Kidney glomerular epithelial cell (primary cell): ENCODE results near the gene SPSB1.

Experiments used
- DNase-seq: peaks from one replicate; lab custom pipeline; 2025; lab: John Stamatoyannopoulos, UW

The SPSB1 gene

DNA sequence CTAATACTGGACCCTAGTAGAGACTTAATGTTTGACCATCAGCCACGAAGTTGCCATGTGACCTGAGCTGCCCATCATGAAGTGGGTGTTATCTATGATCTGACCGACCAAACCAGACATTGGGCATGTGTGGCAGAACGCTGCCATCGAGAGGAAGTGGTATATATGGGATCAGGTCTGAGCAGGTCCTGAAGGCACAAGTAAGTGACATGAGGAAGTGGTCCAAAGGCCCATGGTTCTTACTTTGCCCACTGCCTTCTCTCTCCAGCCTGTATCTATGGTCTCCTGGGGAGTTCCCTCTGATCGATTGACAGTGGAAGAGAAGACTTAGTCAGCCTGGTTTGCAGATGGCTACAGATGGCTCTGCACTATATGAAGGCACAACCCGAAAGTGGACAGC, 7.9 kb downstream of the SPSB1 start:
- DNase-seq: no peak

DNA sequence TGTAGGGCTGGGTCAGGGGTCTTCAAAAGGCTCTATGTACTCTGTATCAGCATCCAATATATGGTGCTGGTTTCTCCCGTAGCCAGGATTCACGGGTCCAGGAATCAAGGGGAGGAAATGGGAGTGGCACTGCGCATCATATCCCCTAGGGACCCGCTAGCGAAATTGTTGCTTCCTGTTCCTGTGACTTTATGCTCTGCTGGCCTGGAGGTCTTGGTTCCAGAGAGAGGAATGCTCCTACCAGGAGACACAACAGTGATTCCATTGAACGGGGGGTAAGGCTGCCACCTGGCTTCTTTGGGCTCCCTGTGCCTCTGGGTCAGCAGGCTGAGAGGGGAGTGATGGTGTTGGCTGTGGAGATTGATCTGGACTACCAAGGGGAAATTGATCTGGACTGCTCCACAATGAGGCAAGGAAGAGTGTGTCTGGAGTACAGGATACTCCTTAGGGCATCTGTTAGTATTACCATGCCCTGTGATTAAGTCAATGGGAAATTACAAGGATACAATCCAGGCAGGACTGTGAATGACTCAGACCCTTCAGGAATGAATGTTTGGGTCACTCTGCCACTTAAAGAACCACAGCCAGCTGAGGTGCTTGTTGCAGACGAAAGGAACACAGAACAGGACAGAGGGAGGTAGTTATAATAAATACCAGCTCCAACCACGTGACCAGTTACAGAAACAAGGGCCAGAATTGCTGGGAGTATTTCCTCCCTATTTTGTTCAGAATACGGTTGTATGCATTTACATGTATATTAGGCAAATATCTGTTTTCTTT, 10.2 kb downstream of the SPSB1 start:
- peak; percentile 82 for DNase-seq

DNA sequence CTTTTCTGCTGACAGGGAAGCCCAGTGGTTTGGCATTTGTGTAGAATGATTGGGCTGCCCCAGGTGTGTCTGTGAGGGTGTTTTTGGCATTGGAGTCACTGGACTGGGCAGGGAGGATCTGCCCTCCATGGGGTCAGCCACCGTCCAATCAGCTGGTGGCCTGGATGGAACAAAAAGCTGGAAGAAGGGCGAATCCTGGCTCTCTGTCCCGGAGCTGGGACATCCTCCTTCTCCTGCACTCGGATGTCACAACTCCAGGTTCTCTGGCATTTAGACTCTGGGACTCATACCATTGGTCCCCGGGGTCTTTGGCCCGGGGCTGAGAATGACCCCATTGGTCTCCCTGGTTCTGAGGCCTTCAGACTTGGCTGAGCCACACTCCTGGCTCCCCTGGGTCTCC, 11.2 kb downstream of the SPSB1 start:
- no peak for DNase-seq

DNA sequence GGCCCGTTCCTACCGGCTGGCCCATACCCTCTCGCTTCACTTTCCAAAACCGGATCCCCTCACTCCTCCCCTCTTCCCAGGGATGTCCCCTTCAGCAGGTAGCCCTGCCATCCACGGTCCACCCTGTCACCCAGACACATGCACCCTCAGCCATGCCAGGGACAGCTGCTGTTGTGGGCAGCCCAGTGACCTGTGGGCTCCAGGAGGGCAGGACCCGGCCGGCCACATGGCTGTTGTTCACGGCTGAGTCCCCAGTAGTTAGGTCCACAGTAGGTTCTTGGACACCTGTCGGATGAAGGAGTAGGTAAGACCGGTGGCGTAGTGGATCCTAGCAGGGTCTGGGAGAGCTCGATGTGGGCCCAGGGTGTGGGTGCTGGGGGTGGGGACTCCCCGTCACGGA, 12.5 kb downstream of the SPSB1 start:
- DNase-seq: no peak

DNA sequence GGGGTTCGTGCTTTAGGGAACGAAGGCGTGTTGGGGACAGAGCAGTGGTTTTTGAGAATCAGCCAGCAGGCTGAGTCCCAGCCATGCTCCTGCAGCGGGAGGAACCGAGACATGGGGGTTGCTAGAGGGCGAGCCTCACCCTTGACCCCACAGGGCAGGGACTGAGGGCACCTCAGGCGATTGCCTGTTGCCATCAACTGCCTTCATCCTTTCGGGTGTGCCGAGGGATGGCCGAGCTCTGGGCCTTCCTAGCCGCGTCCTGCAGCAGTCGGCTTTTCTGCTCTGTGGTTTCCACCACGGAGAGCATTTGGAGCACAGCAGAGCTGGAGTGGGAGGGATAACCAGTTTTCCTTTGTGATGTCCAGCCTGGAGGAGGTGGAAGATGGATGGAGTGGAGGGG, 13.3 kb downstream of the SPSB1 start:
- DNase-seq: no peak

DNA sequence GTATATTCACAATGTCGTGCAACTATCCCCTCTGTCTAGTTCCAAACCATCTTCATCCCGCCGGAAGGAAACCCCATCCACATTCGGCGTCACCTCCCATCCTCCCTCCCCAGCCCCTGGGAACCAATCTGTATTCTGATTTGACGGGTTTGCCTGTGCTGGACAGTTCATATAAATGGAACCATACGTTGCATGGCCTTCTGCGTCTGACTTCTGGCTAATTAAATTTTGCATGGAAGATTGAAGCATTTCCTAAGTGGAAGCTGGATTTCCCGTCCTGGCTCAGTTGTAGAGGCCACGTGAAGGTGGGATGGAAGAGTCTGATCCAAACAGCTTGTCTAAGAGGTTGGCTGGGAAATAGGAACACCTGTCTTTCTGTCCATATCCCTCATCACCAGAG, 14.6 kb downstream of the SPSB1 start:
- DNase-seq: no peak

DNA sequence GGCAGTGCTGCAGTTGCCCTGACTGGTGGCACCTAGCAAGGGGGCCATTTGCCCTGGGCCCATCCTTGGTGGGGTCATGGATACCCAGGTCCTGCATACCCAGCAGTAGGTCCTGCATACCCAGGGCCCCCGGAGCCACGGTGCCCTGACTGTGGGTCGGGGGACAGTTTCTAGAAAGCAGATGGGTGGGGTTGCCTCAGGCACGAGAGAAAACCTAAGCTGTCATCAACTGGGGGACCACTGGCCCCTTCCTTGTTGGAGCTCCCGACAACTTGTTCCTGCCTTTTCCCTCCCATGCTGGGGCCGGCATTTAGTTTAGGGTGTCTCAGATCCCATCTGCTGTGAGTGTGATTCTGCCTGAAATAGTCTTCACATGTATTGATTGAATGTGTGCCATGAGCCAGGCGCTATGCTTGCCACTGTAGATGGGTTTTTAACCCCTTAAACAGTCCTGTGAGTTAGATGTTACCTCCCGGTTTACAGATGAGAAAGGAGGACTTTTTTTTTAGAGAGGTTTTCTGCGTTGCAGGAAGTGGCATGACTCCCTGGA, 15.6 kb downstream of the SPSB1 start:
- no peak for DNase-seq

DNA sequence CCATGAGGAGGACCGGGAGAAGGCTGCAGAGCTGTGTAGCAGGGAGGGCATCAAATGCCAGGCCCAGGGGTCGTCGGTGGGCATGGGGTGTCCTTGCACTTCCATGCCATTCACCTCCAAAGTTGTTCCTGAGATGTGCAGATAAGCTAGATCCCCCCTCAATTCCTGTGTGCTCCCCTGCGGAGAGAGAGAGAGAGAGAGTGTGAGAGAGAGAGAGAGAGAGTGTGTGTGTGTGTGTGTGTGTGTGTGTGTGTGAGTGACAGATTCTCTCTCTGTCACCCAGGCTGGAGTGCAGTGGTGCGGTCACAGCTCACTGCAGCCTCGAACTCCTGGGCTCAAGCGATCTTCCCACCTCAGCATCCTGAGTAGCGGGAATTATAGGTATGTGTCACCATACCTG, 16.4 kb downstream of the SPSB1 start:
- DNase-seq: no peak

DNA sequence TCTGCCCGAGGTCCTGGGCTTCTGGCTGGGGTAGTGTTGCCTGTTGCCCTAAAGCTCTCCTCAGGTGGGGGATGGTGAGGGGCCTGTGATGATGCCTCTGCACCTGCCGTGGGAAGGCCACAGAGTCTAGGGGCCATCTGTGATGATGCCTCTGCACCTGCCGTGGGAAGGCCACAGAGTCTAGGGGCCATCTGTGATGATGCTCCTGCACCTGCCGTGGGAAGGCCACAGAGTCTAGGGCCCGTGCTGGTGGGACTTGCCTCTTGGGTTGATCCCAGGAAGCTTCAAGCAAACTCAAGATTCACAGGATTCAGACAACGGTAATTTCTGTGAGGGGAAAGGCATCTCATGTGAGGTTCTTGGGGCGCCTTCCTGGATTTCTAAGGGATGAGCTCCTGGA, 17.3 kb downstream of the SPSB1 start:
- DNase-seq: no peak

DNA sequence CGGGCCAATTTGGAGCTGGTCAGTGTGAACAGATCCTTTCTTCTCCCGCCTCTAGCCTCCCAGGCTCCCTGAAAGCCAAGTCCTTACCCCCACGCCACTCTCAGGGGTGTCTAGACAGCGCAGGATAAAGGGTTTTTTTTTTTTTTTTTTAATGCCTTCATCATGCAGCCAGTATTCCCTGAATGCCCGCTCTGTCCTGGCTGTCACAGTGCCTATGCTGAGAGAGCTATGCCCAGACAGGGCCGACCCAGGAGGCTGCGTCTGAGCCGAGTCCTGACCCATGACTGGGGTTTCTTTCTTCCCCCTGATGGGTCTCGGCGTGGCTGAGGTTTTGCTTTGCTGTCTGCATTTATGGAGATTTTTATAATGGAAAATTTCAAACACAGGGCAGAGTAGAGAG, 18.3 kb downstream of the SPSB1 start:
- DNase-seq: no peak

DNA sequence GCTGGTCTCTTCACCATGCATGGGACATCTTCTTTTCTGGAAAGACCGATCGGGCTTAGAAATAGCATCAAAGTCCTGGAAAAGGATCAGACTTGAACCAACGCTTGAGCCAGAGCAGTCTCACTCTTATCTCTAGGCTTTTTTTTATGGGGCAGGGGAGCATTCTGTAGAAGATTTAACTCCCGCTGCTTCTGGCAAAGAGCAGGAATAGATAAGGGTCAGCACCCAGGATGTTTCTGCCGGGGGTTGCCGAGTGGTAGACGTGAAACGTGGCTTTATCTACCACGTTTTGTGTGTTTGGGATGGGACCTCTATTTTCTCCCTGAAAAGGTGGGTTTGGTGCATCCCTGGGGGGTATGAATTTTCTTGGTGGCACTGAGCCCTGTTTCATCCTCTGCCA, 18.8 kb downstream of the SPSB1 start:
- no peak for DNase-seq

DNA sequence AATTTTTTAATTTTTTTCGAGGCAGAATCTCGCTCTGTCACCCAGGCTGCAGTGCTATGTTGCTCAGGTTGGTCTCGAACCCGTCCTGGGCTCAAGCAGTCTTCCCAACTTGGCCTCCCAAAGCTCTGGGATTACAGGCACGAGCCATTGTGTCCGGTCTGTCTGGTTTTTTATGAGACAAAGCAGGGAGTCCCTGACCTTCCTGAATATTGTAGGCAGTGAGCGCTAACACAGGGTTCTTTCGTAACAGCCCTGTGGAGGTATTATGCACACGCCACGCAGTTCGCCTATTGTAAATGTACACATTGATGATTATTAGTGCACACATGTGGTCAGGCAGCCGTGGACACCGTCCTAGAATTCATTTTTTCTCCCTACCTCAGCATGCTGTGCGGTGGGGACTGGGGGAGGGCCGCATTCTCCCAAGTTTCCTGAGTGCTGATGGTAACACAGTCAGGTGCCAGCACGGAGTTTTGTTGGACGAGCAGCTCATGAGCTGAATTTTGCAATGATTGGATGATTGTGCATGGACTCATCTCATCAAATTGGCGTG, 19.6 kb downstream of the SPSB1 start:
- DNase-seq: no peak

DNA sequence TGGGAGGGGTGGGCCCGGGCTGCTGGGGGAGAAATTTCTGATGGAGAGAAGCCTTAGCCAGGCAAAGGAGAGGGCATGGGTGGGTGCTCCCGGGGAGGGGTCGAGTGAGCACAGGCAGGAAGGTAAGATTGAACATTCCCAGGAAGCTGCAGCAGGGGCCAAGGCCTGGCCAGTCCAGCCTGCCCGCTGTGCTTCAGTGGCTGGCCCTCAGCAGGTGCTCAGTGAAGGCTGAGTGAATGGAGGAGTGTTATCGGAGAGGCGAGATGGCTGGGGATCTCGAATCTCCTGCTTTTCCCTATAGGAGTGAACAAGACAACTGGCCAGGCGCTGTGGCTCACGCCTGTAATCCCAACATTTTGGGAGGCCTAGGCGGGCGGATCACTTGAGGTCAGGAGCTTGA, 20.9 kb downstream of the SPSB1 start:
- no peak for DNase-seq

DNA sequence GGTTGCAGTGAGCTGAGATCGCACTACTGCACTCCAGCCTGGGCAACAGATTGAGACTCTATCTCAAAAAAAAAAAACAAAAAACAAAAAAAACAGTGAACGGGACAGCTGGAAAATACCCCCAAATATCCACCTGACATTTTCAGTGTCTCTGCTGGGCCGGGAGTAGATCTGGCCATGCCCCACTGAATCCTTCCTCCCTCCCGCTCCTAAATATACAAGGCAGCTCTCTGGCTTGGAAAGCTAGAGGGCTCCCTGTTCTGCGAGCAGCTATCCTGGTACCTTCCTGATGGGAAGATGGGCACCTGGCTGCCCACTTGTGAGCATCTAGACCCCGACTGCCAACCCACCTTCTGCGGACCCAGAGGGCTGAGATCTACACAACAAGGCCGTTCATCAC, 21.4 kb downstream of the SPSB1 start:
- peak; percentile 6 for DNase-seq

DNA sequence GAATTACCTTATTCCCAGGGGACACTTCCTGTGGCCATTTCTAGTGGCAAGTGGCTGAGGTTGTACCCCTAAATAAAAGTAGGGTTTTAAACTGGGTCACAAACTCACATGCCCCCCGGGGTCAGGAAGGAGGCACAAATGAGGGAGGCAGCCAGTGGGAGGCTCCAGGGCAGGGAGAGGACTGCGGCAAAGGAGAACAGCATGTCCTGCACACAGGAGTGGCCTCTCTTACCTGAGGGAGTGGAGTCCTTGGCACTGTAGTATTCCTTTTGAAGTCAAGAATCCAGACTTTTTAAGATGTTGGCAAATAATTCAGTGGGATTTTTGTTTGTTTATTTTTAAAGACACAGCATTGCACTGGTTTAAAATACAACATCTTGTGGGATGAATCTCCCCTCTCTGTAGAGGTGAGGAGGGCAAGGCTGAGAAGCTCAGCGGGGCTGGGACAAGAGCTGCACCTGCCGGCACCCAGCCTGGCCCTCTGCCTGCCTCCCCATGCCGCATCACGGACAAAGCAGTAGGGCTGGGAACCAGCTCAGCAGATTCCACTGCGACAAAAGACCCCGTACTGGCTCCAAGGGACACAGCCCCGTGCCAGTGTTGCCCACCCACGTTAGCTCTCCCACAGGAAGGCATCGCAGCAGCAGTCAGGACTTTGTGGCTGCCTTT, 22.2 kb downstream of the SPSB1 start:
- DNase-seq: no peak

DNA sequence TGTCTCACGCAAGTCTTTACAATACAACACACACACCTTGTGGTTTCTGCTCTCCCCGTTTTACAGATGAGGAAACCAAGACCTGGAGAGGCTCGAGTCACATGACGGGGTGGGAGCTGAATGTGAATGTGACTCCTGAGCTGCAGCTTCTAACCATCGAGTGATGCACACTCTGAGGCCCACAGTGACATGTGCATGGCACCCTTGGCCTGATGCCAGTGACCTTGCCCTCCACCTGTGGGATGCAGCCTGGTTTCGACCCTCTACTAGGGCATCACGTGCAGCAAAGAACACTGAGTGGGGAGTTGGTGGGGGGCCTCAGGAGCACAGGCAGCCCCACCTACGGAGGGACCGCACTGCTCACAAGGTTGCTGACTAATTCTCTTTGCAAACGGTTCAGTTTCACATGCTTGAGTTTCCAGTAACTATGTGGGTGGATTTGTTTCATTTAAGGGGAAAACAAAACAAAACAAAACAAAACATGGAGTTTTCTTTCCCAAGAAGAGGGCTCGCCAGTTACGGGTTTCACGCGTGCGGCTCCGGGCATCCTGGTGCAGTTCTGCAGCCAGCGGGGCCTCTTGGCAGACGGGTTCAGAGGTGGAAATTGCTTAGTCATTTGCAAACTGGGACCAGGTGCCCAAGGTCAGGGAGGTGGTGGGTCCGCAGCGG, 22.9 kb downstream of the SPSB1 start:
- peak; percentile 78 for DNase-seq

DNA sequence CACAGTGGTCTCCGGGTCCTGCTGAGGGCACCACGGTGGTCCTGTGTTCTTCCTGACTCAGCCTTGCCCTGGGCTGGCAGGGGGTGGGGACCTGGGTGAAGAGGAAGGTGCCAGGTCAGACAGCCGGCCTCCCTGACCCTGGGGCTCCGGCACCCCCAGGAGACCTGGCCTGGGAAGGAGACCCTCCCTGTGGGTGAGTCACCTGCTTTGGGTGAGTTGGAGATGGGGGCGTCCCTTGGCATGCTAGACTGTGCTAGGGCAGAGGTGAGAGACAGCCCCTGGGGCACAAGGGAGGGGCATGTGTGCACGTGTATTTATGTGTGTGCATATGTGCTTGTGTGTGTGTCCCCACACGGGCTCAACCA, 23.4 kb downstream of the SPSB1 start:
- no peak for DNase-seq

DNA sequence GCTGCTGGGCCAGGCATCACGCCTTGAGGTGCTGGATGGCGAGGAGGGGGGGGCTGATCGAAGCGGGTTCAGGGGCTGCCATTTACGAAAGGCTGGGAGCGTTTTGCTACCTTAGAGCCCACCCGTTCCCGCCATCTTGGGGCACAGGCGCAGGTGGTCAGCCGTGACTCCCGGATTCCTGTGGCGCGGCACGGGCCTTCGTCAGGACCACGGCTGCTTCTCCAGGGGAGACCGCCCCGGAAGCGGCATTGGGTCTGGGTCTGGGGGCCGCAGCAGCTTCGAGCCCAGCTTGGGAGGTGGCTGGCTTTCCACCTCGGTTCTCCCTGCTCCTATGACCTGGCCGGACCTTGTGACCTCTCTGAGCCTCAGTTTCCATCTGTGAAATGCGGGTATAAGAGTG, 23.8 kb downstream of the SPSB1 start:
- no peak for DNase-seq

DNA sequence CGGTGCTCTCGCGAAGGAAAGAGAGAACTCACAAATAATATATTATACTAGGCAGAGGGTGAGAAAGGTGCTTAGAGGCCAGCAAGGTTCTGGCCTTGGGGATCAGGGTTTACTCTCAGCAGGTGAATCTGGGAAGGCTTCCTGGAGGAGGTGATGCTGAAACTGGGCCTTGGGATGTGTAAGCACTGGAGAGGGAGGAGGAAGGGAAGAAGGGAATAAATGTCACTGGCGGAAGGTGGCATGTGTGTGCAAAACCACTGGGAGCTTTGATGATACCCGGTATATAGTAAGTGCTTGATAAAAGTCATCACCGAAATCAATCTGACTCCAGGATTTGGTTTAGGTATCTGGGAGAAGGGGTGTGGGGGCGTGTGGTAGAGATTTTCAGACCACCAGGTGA, 24.4 kb downstream of the SPSB1 start:
- no peak for DNase-seq

DNA sequence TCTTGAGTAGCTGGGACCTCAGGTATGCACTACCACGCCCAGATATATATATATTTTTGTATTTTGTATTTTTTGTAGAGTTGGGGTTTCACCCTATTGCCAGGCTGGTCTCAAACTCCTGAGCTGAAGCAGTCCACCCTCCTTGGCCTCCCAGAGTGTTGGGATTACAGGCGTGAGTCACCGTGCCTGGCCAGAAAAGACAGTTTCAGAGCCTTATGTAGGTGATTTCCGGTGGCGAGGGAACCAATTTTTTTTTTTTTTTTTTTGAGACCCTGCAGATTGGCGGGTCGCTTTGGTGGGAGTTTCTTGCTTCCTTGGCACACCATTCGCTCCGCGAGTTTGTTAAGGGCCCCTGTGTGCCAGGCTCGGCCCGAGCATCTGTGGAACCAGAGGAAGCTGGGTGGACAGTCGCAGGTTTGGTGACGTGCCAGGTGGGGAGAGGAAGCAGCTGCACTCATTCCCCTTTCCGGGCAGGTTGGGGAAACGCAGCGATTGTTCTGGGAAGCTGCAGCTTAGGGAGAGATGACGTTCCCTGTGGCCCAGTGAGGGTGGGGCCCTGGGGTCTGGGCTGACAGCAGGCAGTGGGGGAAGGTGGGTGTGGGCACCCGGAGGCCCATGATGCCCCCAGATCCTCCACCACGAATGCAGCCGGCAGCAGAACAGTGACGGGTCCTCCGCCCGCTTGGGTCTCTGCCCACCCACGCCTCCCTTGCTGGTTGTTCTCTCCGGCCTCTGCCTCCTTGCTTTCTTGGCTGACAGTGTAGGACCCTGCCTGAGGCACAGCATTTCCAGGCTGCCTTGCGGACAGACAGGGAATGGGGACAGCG, 25.1 kb downstream of the SPSB1 start:
- no peak for DNase-seq

DNA sequence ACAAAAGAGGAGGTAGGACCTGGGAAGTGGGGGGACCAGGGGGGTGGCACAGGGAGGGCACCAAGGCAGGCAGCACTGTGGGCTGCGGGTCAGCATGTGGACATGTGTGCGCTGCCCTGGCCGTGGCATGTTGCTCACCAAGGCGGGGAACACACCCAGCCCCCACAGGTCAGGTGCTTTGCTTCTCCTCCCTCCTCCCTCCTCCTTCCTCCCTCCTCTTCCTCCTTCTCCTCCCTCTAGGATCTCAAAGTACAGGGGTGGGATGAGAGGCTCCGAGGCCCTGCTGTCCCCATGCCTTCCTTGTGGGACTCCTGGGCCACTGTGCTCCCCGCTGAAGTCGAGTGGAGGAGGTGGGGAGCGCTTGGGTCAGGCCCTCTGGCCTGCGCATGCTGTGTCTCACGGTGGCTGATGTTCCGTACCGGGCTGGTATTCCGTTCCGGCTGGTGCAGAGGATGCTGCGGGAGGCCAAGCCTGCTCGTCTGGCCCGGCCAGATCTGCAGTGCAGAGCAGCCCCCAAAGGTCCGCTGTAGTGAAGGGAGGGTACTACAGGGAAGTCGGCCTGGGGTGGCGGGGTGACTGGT, 26.6 kb downstream of the SPSB1 start:
- no peak for DNase-seq
